ENCODE measurements around the gene CALM1. TPM values are rescaled to one million over a fixed set of nuclear protein-coding genes. Genes with fewer than 3 reads are reported as not detected.

CALM1 gene
- total RNA-seq, 1 donor from 2014 or later = 575 TPM

DNA sequence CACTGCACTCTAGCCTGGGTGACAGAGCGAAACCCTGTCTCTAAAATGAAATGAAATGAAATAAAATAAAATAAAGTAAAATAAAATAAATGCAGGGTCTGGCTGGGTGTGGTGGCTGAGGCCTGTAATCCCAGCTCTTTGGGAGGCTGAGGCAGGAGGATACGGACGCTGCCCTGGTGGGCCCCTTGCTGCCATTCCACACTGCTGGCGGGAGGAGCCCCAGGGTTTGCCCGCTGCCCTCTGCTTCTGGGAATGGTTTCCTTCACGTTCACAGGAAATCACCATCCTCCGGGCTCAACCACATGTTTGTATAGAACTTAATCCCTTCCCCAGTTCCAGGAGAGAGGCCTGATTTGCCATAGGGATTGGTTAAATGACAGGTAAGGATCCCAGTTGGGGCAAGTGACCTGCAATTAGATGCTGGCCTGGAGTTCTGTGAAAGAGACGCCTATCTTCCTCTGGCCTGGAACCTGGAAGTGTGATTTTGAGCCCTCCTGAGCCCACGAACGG lies 29.3 kb downstream of the CALM1 start:
- DNase-seq = no peak
- intact Hi-C loops (cut with DNase I) = no loop called here
- no peak for ATAC-seq (ENCODE audit: poor library complexity)

DNA sequence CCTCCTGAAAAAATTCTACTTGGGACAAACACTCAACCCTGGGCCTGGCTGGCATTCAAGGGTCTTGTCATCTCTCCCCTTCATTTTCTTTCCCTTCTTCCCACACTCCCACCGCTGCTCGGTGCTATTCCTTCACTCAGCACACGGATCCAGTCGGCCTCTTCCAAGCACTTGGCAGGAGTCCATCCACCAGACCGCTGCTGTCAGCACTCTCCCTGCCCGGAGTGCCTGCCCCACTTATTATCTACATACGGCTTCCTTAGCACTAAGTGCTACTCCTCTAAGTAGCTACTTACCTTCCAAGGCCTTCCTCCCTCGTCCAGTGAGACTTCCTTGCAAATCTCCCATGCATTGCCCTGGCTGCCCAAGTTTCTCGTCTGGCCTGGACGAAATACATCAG lies 29.8 kb downstream of the CALM1 start:
- intact Hi-C loops (cut with DNase I) = no loop called here
- ATAC-seq (ENCODE audit: poor library complexity) (peak; percentile 80), DNase-seq (peak; percentile 65)

DNA sequence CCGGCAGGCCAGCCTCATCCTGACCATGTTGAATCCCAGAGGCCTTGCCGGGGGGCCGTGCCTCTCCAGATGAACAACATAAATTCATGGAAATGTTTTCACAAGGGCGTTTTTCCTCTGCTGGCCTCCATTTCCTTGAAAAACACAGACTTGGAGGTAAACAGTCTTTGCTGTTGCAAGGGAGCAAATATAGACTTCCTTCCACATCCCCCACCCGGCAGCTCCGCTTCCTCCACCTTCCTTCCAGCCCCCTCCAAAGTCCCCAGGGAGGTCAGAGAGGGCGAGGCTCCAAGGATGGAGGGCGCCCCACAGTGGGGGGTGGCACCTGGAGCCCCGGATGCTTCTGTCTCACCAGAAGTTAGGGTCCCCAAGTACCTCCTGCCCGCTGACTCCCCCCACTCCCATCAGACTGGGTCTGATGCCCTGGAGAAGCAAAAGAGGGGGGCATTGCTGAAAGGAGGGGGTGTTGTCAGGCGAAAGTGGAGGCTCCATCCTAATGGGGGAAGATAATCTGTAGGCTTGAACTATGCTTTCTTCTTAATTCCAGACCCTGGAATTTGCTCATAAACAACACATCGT lies 31.1 kb downstream of the CALM1 start:
- peak; percentile 50 for DNase-seq
- intact Hi-C loops (cut with DNase I) = no loop called here
- ATAC-seq (ENCODE audit: poor library complexity) = no peak

DNA sequence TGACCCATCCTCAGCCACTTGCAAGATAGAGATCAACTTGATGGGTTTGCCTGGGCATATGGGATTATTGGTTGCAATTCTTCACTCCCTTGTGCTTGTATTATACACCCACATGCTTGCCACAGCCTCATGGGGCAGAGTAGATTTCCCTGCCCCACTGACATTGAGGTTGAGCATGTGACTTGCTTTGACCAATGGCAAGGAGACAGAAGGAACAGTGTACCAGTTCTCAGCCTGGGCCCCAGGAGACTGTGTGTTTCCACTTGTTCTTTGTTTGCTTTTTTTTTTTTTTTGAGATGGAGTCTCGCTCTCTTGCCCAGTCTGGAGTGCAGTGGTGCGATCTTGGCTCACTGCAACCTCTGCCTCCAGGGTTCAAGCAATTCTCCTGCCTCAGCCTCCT lies 31.8 kb downstream of the CALM1 start:
- intact Hi-C loops (cut with DNase I) = no loop called here
- ATAC-seq (ENCODE audit: poor library complexity) = no peak
- no peak for DNase-seq

DNA sequence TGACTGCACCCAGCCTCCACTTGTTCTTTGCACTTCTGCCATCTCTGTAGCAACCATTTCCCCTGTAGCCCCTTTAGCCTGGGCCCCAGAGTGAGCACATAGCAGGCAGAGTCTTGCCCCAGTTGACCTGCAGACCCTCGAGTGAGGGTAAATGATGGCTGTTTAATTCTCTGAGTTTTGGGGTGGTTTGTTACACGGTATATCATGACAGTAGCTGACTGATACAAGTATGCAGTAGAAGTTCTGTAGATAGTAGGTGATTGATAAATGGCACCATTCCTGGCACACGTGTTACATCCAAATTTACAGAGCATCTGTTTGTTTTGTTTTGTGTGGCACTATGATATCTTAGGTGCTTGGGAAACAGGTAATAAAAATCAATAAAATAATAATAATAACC lies 32.4 kb downstream of the CALM1 start:
- DNase-seq (no peak), ATAC-seq (ENCODE audit: poor library complexity) (no peak)
- intact Hi-C loops (cut with DNase I) = no loop called here

DNA sequence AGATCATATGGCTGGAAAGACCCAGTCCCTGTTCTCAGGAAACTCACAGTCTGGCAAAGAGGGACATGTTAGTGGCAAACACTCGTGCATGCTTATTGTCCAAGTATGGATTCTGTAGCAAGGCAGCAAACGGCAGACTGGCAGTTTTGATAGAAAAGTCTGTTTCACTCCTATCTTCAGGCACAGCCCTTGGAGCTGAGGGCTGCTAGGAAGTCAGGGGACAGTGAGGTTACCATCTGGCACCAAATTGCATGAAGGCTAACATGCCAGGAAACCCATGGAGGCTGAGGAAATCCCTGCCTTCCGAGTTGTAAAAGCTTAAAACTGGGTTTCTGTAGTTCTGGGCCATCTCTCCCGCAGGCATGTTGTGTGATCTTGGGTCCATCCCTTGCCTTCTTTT lies 32.9 kb downstream of the CALM1 start:
- ATAC-seq (ENCODE audit: poor library complexity) (no peak), DNase-seq (no peak)
- intact Hi-C loops (cut with DNase I) = no loop called here

DNA sequence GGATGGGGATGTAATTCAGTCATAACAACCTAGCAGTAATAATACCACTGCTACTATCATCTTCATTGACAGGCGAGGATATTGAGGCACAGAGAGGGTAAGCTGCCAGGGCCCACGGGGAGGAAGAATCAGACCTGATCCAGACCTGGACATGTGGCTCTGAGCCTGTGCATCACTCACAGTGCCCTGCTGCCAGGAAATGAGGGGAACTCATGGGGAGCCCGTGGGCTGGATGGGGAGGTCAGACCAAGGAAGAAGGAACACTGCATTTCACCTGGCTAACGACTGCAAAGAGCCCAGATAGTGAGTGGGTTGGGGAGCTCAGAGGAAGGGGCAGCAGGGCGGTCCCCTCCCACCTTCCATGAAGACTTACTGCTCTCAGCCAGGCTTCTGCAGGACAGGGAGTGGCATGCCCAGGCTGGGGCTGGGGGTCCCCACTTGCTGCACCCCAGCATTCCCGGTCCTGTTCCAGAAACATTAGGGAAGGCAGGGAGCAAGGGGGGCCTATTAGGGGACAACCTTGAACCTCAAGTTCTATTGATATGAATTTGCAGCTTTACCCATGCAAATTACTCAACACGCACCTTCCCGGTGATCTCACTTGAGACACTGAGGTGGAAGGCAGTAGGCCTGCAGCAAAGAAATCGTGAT lies 37.7 kb downstream of the CALM1 start:
- intact Hi-C loops (cut with DNase I) = no loop called here
- no peak for DNase-seq
- ATAC-seq (ENCODE audit: poor library complexity) = no peak

DNA sequence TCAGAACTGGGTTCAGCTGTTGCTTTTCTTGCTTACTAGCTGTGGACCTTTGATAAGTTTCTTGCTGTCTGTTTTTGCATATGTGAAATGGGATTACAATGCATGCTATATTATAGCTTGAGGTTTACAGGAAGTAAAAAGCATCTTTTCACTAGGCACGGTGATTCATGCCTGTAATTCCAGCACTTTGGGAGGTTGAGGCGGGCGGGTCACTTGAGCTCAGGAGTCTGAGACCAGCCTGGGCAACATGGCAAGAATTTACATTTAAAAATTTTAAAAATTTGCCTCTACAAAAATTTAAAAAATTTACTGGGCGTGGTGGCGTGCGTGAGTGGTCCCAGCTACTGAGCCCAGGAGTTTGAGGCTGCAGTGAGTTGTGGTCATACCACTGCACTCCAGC lies 42.0 kb downstream of the CALM1 start:
- ATAC-seq (ENCODE audit: poor library complexity) (no peak), DNase-seq (no peak)
- intact Hi-C loops (cut with DNase I) = no loop called here

DNA sequence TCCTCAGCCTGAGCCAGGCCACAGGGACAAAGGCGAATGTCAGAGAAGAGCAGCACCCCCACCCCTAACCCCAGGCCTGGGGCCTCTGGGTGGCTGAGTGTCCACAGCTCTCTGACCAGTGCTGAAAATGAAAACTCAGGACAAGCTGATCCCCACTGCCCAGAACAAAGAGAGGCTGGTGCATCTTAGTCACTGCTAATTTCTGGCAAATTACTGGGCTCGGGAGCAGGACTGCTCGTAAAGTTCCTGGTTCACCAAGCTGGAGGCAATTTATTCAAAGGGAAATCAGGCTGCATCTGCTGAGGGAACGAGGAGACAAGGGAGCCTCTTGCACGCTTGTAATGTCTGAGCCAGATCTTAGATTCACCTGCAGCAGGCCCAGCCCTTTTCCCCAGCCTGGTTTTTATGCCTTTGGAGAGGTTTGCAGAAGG lies 43.2 kb downstream of the CALM1 start:
- ATAC-seq (ENCODE audit: poor library complexity) (no peak), DNase-seq (no peak)
- intact Hi-C loops (cut with DNase I) = no loop called here

DNA sequence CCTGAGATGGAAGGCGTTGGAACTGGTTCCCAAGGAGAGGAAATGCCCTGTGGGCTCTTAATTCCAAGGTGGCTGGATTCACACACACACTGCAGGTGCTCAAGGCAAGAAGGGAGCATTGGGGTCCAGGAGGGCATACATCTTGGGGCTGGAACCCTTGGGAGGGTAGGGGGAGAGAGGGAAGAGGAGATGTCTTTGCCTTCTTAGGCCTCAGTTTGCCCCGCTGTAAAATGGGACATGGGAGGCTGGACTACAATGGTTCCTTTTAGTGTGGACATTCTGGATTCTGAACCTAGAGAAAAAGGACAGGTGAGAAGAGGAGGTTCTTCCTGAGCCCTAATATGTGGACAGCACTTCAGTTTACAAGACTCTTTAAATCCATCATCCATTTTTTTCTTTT lies 43.8 kb downstream of the CALM1 start:
- ATAC-seq (ENCODE audit: poor library complexity) = no peak
- no peak for DNase-seq
- intact Hi-C loops (cut with DNase I) = no loop called here

DNA sequence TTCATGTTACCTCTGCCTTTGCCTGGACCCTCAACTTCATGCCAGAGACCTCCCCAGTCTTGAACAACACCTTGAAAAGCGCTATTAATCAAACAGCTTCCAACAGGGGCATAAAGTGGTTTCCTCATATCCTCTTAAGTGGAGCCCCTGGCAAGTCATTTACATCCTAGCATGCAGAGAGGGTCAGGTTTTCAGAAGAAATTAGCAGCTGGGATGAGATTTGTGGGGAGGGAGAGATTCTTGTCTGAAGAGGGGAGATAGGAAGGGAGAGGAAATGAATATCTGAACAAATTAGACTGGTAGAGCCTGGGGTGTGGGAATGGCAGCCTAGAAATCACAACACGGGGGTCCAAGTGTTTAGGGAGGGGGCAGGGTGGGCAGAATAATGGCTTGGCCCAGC lies 45.6 kb downstream of the CALM1 start:
- DNase-seq (no peak), ATAC-seq (ENCODE audit: poor library complexity) (no peak)
- intact Hi-C loops (cut with DNase I) = no loop called here

DNA sequence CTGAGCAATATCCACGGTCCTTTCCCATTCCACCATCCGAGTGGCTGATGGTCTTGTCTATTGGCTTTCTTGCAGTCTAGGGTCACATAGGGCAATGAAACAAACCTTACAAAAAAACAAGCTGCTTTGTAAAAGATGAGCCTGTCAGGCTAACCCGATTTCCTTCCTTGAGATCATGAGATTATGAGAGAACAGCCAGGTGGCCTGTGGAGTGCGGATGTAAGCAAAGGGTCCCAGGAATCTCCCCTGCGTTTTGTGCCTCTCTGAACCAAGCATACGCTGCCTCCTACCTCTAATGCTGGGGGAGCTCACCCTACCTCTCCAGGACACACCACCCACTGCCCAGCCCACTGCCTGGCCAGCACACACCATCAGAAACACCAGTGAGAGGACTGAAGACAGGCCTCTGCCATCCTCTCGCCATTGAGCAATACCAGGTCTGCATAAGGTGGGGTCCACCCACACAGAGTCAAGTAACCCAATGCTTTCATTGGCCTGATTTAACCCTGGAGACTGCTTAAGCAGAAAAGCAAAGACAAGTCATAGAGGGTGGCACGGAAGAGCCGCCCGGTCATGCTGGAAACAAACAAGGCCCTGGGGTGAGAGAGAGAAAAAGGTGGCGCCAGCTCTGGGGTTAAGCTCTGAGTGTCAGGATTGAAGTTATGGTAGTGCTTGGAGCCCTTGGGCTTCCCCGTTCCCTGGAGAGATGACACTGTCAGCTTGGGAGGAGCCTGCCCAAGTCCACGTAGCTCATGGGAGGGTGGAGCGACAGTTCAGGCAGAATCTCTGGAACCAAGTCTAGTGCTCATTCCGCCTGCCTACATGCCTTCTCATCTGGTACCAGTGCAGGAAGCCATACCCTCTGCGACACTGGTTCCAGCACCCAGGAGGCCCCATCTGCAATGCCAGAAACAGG lies 46.6 kb downstream of the CALM1 start:
- DNase-seq (no peak), ATAC-seq (ENCODE audit: poor library complexity) (no peak)
- intact Hi-C loops (cut with DNase I) = no loop called here

DNA sequence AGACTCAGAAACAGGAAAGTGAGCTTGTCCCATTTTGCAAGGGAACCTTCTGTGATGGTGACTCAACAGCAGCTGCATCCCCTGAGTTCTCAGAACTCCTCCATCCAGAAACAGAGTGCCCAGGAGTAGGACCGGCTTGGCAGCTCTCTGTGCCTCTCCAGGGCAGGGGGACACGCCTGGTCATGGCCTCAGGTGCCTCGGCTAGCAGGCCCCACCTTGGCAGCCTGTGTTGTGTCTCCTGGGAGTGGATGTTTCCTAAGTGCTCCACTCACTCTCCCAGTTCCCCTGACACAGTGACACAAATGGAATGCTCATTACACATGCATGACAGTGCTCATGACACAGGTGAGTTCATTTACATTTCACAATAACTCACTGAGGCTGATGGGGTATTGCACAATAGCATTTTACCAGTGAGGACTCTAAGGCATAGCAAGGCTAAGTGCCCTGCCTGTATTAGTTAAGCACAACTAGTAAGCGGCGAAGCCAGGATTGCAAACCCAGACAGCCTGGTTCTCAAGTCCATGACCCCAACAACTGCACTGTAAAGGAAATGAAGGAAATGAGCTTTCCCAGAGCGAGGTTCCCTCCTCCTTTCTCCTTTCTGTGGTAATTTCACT lies 47.4 kb downstream of the CALM1 start:
- no peak for ATAC-seq (ENCODE audit: poor library complexity)
- DNase-seq = no peak
- intact Hi-C loops (cut with DNase I) = no loop called here

DNA sequence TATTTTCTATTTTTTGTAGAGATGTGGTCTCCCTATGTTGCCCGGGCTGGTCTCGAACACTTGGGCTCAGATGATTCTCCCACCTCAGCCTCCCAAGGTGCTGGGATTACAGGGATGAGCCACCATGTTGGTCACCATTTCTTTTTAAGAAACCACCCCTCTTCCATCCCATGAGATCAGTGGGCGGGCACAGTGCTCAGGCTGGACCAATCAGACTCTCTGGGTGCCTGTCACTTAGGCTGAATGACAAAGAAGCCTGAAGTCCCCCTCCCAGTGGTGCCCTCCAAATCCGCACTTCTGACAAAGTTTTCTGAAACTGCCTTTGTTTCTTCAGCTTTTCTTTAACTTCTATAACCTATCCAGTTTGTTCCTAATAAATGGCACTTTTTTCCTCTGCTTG lies 48.2 kb downstream of the CALM1 start:
- no peak for DNase-seq
- intact Hi-C loops (cut with DNase I) = no loop called here

DNA sequence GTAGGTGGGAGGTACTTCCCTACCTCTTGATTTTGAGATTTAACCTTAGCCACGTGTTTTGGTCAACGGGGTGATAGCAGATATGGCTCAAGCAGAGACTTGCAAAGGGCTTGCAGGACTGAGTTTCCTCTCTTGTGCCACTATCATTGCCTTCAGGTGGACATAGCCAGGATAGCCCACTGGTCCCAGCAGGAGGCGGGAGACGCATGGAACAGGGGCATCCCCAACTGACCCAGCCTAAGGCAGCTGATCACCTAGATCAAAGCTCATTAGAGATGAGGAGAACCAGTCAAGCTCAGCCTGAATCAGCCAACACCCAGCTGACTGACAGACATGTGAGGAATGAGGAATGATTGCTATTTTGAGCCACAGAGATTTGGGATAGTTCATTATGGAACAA lies 49.6 kb downstream of the CALM1 start:
- intact Hi-C loops (cut with DNase I) = no loop called here

More for the DNA sequence above, 48.2 kb downstream of the CALM1 start:
- no peak for ATAC-seq (ENCODE audit: poor library complexity)

DNA sequence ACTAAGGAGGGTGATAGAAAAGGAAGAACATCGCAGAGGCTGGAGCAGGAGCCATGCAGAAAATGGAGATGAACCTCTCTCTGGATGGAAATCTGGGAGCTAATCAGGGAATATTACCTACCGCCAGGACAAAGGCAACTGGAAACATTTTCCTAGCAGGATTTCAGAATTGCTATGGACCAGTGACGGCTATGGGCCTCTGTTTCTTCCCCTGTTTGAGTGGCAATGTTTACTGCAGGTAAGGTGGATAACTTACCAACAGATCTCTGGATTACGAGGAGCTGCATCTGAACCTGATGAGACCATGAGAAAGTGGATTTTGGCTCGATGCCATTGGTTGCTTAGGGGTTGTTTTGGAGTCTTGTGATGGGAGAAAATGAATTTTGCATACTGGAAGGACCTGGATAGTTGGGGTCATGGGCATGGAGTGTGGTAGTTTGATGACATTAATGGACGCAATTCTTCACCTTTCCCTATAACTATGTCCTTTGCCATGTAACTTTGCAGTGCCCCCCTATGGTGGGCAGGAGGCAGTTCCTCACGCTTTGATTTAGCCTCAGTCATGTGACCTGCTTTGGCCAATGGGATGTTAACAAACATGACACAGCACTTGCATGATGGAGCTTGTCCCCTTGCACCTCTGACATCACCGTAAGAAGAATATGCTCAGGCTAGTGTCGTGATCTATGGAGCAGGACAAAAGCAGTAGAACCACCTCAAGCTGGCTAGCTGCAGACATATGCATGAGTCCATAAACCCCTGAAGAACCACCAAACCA lies 51.1 kb downstream of the CALM1 start:
- intact Hi-C loops (cut with DNase I) = no loop called here
- no peak for DNase-seq

More for the DNA sequence above, 49.6 kb downstream of the CALM1 start:
- DNase-seq (no peak), ATAC-seq (ENCODE audit: poor library complexity) (no peak)

DNA sequence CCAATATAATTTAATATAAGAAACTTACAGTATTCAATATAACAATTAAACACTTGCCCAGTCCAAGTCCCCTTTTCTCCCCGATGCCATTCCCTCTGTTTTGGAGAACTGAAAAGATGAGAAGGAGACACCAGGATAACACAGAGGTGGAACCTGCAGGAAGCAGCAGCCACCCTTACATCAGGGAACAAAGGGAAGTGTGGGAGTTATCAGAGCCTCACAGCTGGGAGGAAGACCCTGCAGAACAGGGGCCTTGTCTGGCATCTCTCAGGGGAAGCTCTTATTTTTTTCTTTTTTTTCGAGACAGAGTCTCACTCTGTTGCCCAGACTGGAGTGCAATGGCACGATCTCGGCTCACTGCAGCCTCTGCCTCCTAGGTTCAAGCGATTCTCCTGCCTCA lies 52.6 kb downstream of the CALM1 start:
- DNase-seq = no peak
- intact Hi-C loops (cut with DNase I) = no loop called here
- no peak for ATAC-seq (ENCODE audit: poor library complexity)

More for the DNA sequence above, 51.1 kb downstream of the CALM1 start:
- ATAC-seq (ENCODE audit: poor library complexity) = no peak

DNA sequence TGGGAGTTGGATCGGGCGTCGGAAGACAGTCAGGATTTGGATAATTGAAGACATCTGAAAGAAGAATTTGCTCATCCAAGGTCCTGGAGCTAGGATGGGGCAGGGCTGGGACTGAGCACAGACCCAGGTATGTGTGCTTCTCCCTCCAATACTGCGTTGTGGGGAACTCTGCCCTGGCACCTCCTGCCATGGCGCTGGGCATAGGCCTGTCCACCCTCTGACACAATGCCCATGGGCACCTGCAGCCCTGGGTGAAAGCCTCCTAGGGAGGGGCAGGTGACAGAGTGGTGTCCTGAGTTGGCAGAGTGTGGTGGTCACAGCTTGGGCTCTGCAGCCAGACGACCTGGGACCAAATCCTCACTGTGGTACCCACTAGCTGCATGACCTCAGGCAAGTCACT lies 53.3 kb downstream of the CALM1 start:
- DNase-seq (no peak), ATAC-seq (ENCODE audit: poor library complexity) (no peak)
- intact Hi-C loops (cut with DNase I) = no loop called here

DNA sequence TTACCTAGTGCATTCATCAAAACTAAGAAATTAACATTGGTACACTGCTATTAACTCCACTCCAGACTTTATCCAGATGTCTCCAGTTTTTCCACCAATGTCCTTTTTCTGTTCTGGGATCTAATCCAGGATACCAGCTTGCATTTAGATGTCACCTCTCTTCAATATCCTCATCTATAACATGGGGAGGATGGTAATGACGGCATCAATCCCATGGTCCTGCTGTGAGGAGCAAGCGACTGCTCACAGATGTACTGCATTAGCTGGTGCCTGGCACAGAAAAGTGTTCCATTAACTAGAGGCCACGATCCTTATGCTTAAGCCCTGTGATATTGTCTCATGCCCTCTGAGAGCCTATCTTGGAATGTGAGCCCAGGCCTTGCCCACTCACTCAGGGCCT lies 53.8 kb downstream of the CALM1 start:
- DNase-seq (no peak), ATAC-seq (ENCODE audit: poor library complexity) (no peak)
- intact Hi-C loops (cut with DNase I) = no loop called here
